HFF-Myc (cell line): ENCODE measurements around the gene CYCS.
"Not testable (repeated sequence)": the region's sequence is repeated elsewhere in the genome, so short reads cannot be mapped to it uniquely, and the experiment has no call there.

Experiments used
- DNase-seq: peaks from one replicate; pipeline ENCODE4 v3.0.0-alpha.2; 2011; ENCODE audit warnings: low read depth; ENCODE audit errors: extremely low read depth
- H3K4me3 ChIP-seq: replicated peaks from 2 replicates; pipeline ENCODE4 v1.5.1; 2011; ENCODE audit warnings: low read depth, mild to moderate bottlenecking, control low read depth, low read length
- TF ChIP-seq, protein P1 (sequence below): IDR thresholded peaks from 2 replicates; pipeline ENCODE4 v1.5.1; 2012; ENCODE audit warnings: mild to moderate bottlenecking, low read depth, low read length, control low read depth; ENCODE audit errors: missing control alignments

The CYCS gene

GRCh38 chr7:25091779-25092178, 33.3 kb downstream of the CYCS start:
- DNase-seq = no peak
- TF ChIP-seq, protein P1, sequence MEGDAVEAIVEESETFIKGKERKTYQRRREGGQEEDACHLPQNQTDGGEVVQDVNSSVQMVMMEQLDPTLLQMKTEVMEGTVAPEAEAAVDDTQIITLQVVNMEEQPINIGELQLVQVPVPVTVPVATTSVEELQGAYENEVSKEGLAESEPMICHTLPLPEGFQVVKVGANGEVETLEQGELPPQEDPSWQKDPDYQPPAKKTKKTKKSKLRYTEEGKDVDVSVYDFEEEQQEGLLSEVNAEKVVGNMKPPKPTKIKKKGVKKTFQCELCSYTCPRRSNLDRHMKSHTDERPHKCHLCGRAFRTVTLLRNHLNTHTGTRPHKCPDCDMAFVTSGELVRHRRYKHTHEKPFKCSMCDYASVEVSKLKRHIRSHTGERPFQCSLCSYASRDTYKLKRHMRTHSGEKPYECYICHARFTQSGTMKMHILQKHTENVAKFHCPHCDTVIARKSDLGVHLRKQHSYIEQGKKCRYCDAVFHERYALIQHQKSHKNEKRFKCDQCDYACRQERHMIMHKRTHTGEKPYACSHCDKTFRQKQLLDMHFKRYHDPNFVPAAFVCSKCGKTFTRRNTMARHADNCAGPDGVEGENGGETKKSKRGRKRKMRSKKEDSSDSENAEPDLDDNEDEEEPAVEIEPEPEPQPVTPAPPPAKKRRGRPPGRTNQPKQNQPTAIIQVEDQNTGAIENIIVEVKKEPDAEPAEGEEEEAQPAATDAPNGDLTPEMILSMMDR = no peak
- H3K4me3 ChIP-seq = no peak overlapping the region

DNA sequence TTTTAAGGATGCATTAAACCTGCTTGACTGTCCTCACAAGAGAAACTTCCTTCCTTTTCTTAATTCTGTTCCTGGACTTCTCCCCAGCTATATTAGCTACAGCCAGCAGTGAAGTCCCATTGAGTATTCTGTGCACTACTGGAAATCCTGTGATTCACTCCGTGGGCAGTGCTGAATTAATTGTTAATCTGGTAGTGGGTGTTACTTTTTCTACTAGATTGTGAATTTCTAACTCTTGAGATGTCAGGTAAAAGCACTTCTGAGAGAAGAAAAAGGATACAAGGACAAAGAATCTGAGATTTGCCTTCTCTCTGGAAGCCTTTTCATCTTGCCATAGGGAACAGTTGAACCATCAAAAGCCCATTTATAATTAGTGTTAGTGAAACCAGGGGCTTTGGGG, 33.9 kb downstream of the CYCS start:
- no peak overlapping the region for H3K4me3 ChIP-seq
- no peak for DNase-seq
- TF ChIP-seq, protein P1 = no peak

- TF ChIP-seq, protein P1 = no peak
- no peak for DNase-seq
These were observed 34.7 kb downstream of the CYCS start for GRCh38 chr7:25090374-25090773.

GRCh38 chr7:25087855-25088254, 37.2 kb downstream of the CYCS start:
- TF ChIP-seq, protein P1 = no peak
- H3K4me3 ChIP-seq = no peak overlapping the region
- DNase-seq = no peak

More at GRCh38 chr7:25090374-25090773, 34.7 kb downstream of the CYCS start:
- no peak overlapping the region for H3K4me3 ChIP-seq

- DNase-seq = no peak
- TF ChIP-seq, protein P1 = no peak
- H3K4me3 ChIP-seq = no peak overlapping the region
These were observed 40.2 kb downstream of the CYCS start for GRCh38 chr7:25084821-25085220.

GRCh38 chr7:25083201-25083600, 41.9 kb downstream of the CYCS start:
- H3K4me3 ChIP-seq = no peak overlapping the region
- TF ChIP-seq, protein P1 = no peak
- no peak for DNase-seq

- H3K4me3 ChIP-seq, DNase-seq: not testable (repeated sequence)
These were observed 43.0 kb downstream of the CYCS start for GRCh38 chr7:25082041-25082440.
